DND-41 (cell line): ENCODE results near the gene HOXC5.

Experiments
- ATAC-seq: fragments of 200-7000 bp; cut with Tn5 transposase; 3 replicates; pipeline ENCODE4 v1.9.1; 2021; ENCODE audit warnings: low read depth; ENCODE audit not compliant: insufficient read depth
- DNase-seq: peaks from one replicate; pipeline ENCODE4 v3.0.0-alpha.2; 2020
- H2AFZ ChIP-seq: 2 replicates; pipeline ENCODE4 v1.6.0; 2012; ENCODE audit warnings: low read depth, low read length
- H3K27ac ChIP-seq: 2 replicates; pipeline ENCODE4 v1.5.1; 2012; ENCODE audit warnings: low read length, inconsistent platforms
- H3K27me3 ChIP-seq: fragments of 200-600 bp; sonication (generic); 2 replicates; pipeline ENCODE4 v1.6.0; 2012; ENCODE audit warnings: low read length, mild to moderate bottlenecking, inconsistent platforms; ENCODE audit not compliant: insufficient read depth, poor library complexity
- H3K36me3 ChIP-seq: 2 replicates; pipeline ENCODE4 v1.5.1; 2012; ENCODE audit warnings: low read length, inconsistent platforms; ENCODE audit not compliant: insufficient read depth
- H3K4me1 ChIP-seq: 2 replicates; pipeline ENCODE4 v1.5.1; 2012; ENCODE audit warnings: mild to moderate bottlenecking, low read length; ENCODE audit not compliant: insufficient read depth
- H3K4me2 ChIP-seq: 2 replicates; pipeline ENCODE4 v1.6.0; 2012; ENCODE audit warnings: mild to moderate bottlenecking, moderate library complexity, low read length, inconsistent platforms; ENCODE audit not compliant: insufficient read depth
- H3K4me3 ChIP-seq, 2 experiments: fragments of 200-600 bp in 1 of 2; shearing (Covaris generic) in 1 of 2; 2 replicates each; pipeline ENCODE4 v1.5.1; 2012 to 2016; ENCODE audit warnings: inconsistent platforms in 2 of 2, low read length in 2 of 2, mild to moderate bottlenecking in 2 of 2, low read depth in 1 of 2, moderate library complexity in 1 of 2
- H3K79me2 ChIP-seq: 2 replicates; pipeline ENCODE4 v1.6.0; 2012; ENCODE audit warnings: low read length, inconsistent platforms; ENCODE audit not compliant: insufficient read depth
- H3K9ac ChIP-seq: 2 replicates; pipeline ENCODE4 v1.6.0; 2012; ENCODE audit warnings: low read depth, mild to moderate bottlenecking, inconsistent platforms, low read length, moderate library complexity
- H3K9me3 ChIP-seq: 2 replicates; pipeline ENCODE4 v1.5.1; 2012; ENCODE audit warnings: low read length, moderate library complexity, mild to moderate bottlenecking, inconsistent platforms; ENCODE audit not compliant: insufficient read depth, severe bottlenecking
- H4K20me1 ChIP-seq: 2 replicates; pipeline ENCODE4 v1.6.0; 2012; ENCODE audit warnings: low read length; ENCODE audit not compliant: insufficient read depth
- EZH2 ChIP-seq: IDR thresholded peaks from 3 replicates; pipeline ENCODE4 v1.6.1; 2012; ENCODE audit warnings: borderline replicate concordance, low read depth, mild to moderate bottlenecking, moderate library complexity, low read length, inconsistent platforms; ENCODE audit not compliant: severe bottlenecking
- TF ChIP-seq, protein P1 (sequence below): IDR thresholded peaks from 2 replicates; pipeline ENCODE4 v1.5.1; 2012; ENCODE audit warnings: borderline replicate concordance, low read length, moderate library complexity, mild to moderate bottlenecking; ENCODE audit not compliant: poor library complexity, severe bottlenecking; ENCODE audit errors: extremely low read depth

Gene HOXC5

DNA sequence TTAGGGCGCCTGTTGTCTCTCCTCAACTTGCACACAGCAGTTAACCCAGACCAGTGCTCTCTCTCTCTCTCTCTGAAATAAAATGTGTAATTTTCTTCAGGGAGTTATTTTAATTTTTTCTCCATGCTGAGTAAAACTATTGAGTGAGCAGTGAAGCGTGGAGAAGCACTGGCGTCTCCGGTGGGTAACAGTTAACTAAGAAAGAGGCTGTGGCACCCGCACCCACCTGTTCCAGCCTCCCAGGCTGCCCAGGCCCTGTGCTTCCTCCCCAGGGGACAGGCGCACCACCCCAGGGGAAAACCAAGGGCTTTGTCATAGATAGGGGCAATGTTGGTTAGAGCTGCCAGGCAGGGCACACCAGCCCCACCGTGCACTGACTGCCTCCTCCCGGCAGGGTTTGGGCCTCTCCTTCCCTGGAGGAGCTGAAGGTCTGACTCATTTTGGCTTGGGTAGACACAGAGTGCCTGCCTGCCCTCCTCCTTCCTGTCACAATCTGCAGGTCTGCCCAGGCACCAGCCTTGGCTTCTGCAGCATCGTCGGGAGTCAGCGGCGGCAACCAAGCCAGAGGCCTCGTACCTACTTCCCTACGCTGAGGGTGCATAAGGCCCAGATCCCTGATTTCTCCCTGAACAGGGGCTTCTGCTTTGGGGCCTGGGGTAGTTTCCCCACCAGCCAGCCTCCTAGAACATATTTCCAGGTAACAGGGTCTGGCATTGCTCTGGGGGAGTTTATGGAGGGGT, 3.9 kb downstream of the HOXC5 start:
- TF ChIP-seq, protein P1, sequence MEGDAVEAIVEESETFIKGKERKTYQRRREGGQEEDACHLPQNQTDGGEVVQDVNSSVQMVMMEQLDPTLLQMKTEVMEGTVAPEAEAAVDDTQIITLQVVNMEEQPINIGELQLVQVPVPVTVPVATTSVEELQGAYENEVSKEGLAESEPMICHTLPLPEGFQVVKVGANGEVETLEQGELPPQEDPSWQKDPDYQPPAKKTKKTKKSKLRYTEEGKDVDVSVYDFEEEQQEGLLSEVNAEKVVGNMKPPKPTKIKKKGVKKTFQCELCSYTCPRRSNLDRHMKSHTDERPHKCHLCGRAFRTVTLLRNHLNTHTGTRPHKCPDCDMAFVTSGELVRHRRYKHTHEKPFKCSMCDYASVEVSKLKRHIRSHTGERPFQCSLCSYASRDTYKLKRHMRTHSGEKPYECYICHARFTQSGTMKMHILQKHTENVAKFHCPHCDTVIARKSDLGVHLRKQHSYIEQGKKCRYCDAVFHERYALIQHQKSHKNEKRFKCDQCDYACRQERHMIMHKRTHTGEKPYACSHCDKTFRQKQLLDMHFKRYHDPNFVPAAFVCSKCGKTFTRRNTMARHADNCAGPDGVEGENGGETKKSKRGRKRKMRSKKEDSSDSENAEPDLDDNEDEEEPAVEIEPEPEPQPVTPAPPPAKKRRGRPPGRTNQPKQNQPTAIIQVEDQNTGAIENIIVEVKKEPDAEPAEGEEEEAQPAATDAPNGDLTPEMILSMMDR: no peak
- TF ChIP-seq EZH2: no peak
- DNase-seq: peak; percentile 23
- no peaks in the 10 kb centered on the region for H3K9me3 ChIP-seq
- no peak overlapping the region for H3K4me3 ChIP-seq
- no peaks in the 10 kb centered on the region for H4K20me1 ChIP-seq
- peaks cover 43% of the 10 kb centered on the region for H3K27me3 ChIP-seq
- ATAC-seq: 0 out of 3 replicates have a peak, but pooled peaks have one; percentile 28
- H3K27ac ChIP-seq: no peak overlapping the region
- H3K36me3 ChIP-seq: no peaks in the 10 kb centered on the region
- no peak overlapping the region for H3K4me2 ChIP-seq
- H3K9ac ChIP-seq: no peak overlapping the region
- no peaks in the 10 kb centered on the region for H3K4me1 ChIP-seq
- H3K79me2 ChIP-seq: no peaks in the 10 kb centered on the region
- H2AFZ ChIP-seq: no peak overlapping the region

DNA sequence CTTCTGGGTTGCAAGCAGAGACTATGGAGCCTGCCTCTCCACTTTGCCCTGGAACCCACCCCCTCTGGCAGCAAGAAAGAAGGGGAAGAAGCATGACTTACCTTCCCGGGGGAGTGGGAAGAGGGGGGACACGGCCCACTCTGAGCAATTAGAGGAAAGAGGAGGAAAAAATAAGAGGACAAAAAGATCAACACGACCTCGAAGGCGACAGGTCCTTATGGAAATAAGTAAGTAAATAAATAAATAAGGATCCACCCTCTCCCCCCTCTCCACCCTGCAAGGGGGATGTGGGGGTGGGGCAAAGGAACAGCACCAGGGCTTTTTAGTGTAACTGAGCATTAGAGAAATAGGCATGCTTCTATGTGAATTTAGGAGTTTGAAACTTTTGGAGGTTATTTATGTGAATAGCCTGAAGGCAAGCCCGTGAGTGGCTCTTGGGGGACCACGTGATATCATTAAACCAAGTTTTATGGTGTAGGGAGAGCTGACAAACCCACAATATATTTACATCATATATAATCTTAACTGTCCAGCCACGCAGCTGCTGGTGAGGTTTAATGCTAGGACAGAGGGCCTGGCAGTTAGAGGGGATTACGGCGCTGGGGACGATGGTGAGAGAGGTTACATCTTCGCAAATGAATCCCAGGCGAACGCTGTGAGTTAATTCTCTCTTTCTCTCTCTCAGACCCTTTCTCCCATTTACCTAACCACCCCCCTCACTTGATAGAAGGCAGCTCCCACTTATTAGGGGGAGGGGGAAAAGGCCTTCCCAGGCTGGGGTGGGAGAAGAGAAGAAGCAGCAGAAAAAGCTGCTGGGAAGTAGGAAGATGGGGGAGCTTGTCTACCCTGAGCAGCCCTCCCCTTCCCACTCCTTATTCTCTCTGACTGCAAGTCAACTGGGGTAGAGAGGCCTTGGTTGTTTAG, 4.8 kb downstream of the HOXC5 start:
- Histone ChIP-seq H3K36me3 (no peaks in the 10 kb centered on the region), H3K27ac (no peak overlapping the region), H4K20me1 (no peaks in the 10 kb centered on the region), H3K4me3 (no peak overlapping the region), H3K4me1 (no peaks in the 10 kb centered on the region), H3K79me2 (no peaks in the 10 kb centered on the region), H3K27me3 (peaks cover 43% of the 10 kb centered on the region), H3K4me2 (no peak overlapping the region), H3K9ac (no peak overlapping the region), H2AFZ (no peak overlapping the region), H3K9me3 (no peaks in the 10 kb centered on the region)
- no peak for TF ChIP-seq EZH2
- TF ChIP-seq, protein P1: no peak
- no peak for ATAC-seq
- no peak for DNase-seq

DNA sequence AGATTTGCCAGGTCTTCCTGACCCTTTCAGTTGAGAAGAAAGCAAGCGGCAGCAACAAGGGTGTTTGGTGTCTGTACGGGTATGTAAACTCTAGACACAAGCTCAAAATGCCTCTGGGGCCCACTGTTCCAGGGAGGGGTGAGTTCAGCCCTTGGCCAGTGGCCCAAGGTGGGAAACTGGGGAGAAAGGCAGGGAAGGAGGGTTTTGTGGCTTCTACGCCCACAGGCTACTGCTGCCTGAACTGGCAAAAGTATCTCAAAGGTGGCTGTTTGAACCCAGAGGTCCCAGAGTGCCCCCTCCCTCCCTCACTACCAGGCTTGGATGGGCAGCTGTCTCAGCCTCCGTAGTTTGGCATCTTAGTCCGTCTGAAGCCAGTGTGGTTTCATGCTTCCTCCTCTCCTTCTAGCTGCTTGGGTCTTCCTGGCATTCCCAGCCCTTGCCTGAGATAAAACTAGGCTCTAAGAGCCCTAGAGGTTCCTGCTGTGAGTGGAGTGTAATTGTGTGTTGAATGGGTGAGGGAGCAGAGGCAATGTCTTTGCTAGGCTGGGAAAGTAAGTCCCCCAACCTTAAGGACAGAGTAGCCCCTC, 5.5 kb downstream of the HOXC5 start:
- ATAC-seq (no peak), DNase-seq (no peak)
- no peak overlapping the region for H3K4me3 ChIP-seq
- H3K79me2 ChIP-seq: no peaks in the 10 kb centered on the region
- H3K27ac ChIP-seq: no peak overlapping the region
- peaks cover 43% of the 10 kb centered on the region for H3K27me3 ChIP-seq
- H3K4me2 ChIP-seq: no peak overlapping the region
- H3K9me3 ChIP-seq: no peaks in the 10 kb centered on the region
- H3K9ac ChIP-seq: no peak overlapping the region
- H2AFZ ChIP-seq: no peak overlapping the region
- H3K4me1 ChIP-seq: no peaks in the 10 kb centered on the region
- TF ChIP-seq, protein P1: no peak
- no peak for TF ChIP-seq EZH2
- H3K36me3 ChIP-seq: no peaks in the 10 kb centered on the region
- H4K20me1 ChIP-seq: no peaks in the 10 kb centered on the region
